C4-2B (cell line): ENCODE data around the gene RTN4.

Source experiments
- H3K27ac ChIP-seq: fragments of 450-650 bp; 2 replicates; pipeline ENCODE4 v1.5.1; 2017
- ZFX ChIP-seq: fragments of 450-650 bp; IDR thresholded peaks from 2 replicates; pipeline ENCODE4 v1.6.1; 2017
- TF ChIP-seq, protein P1 (sequence below): fragments of 450-650 bp; conservative IDR thresholded peaks from 2 replicates; pipeline ENCODE4 v1.5.1; 2017; ENCODE audit warnings: mild to moderate bottlenecking

Gene RTN4

DNA sequence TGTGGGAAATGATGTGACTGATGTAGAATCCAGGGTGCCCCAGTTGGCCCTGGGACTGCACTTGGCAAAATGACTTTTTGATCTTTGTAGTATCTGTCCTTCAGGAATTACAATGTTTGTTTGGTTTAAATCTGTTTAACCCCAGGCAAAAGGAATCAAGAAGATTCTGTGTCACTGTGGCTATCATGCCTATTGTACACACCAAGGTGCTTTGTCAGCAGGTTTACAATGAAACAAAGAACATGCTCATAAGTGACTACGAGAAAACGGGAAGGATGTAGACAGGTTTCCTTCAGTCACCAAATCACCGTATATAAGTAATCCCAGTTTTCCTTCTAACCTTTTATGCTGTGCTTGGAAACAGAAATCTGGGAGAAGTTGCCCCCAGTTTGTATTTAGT, 109.5 kb downstream of the RTN4 start:
- H3K27ac ChIP-seq: no peak overlapping the region
- TF ChIP-seq ZFX: no peak
- TF ChIP-seq, protein P1, sequence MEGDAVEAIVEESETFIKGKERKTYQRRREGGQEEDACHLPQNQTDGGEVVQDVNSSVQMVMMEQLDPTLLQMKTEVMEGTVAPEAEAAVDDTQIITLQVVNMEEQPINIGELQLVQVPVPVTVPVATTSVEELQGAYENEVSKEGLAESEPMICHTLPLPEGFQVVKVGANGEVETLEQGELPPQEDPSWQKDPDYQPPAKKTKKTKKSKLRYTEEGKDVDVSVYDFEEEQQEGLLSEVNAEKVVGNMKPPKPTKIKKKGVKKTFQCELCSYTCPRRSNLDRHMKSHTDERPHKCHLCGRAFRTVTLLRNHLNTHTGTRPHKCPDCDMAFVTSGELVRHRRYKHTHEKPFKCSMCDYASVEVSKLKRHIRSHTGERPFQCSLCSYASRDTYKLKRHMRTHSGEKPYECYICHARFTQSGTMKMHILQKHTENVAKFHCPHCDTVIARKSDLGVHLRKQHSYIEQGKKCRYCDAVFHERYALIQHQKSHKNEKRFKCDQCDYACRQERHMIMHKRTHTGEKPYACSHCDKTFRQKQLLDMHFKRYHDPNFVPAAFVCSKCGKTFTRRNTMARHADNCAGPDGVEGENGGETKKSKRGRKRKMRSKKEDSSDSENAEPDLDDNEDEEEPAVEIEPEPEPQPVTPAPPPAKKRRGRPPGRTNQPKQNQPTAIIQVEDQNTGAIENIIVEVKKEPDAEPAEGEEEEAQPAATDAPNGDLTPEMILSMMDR: no peak

DNA sequence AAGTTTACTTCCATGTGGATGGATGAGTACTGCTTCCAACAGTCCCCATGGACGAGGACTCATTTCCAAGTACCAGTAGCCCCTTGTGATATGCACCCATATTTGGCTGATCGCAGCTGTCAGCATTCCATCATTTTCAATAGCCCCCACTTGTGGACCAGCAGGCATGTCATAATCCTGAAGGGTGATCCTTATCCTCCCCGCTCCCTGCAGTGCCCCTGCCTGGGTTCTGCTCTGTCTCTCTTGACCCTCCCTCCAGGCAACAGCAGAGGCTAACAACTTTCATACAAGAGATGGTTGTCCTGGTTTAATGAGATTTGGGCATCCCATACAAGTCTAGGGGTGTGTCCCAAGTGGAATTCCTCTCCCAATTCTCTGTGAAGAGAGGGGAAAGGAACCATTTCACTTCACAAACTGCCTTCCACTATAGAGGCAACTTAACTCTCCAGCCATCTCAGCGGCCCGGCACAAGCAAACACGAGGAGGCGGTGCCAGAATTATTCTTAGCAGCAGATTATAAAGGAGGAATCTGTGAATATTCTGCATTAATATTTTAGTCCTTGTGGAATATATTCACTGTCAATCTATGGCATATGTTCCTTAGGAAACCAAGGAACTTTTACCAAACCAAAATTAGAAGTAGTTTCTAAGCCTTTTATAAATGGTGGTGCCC, 110.7 kb downstream of the RTN4 start:
- H3K27ac ChIP-seq: no peak overlapping the region
- no peak for TF ChIP-seq ZFX
- TF ChIP-seq, protein P1: no peak

DNA sequence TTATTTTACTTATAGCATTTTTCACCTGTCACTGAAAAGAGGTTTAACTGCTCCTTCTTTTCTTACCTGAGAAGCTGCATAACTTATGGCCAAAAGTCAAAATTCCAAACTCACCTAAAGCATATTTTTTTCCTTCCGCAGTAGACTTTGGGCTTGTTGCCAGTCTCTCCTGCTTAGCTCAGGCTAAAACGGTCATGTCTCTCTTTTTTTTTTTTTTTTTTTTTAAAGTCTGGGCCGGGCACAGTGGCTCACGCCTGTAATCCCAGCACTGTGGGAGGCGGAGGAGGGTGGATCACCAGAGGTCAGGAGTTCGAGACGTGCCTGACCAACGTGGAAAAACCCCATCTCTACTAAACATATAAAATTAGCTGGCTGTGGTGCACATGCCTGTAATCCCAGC, 113.5 kb downstream of the RTN4 start:
- H3K27ac ChIP-seq: no peak overlapping the region
- TF ChIP-seq, protein P1: no peak
- TF ChIP-seq ZFX: no peak

DNA sequence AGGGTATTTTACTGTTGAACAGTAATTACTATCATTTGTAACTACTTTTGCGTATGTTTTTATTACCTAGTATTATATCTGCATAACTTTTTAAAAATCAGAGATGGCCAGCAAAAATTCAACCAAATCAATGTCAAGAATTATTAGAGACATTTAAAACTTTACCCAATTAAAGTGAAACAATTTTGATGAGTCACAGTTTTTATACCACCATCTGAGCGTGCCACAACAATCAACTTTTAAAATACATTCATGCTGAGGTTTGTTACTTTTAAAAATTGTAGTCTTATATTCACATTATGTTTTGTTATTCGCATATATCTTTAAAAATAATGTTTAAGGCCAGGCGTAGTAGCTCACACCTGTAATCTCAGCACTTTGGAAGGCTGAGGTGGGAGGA, 114.9 kb downstream of the RTN4 start:
- no peak for TF ChIP-seq ZFX
- TF ChIP-seq, protein P1: no peak
- H3K27ac ChIP-seq: no peak overlapping the region

DNA sequence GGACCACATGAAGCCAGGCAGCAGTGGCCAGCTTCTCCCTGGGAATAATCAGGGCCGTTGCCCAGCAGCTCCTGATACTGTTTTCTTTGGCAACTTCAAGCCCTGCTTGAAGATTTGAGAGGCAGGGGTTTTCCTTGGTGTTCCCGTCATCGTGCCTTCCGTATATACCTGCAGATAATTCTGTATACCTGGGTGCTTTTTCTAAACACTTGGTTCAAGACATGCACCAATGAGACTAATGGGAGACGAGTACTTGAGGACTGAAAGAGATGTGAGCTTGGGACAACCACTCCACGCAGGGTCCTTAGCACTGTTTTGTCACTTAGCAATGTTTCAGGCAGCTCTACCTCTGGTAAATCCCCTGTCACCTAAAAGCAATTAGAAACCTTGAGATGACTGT, 118.8 kb downstream of the RTN4 start:
- H3K27ac ChIP-seq: no peak overlapping the region
- TF ChIP-seq, protein P1: no peak
- no peak for TF ChIP-seq ZFX

DNA sequence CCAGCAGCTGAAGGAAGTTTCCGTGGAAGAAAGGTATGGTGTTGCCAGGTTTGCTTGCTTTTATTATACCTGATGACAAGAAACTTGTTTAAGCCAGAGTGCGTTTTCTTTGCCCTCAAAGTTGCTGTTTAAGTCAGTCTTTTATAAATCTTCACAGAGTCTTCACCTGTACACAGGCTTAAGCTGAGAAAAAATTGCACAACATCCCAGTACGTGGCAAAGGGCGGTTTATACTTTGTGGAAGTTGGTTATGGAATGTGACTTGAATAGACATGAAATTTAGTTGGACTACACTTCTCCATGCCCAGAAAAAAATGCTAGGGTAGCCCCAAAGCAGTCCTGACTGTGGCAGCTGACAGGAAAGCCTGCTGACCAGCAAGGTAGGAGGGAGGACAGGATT, 121.5 kb downstream of the RTN4 start:
- no peak for TF ChIP-seq ZFX
- TF ChIP-seq, protein P1: no peak
- H3K27ac ChIP-seq: no peak overlapping the region

DNA sequence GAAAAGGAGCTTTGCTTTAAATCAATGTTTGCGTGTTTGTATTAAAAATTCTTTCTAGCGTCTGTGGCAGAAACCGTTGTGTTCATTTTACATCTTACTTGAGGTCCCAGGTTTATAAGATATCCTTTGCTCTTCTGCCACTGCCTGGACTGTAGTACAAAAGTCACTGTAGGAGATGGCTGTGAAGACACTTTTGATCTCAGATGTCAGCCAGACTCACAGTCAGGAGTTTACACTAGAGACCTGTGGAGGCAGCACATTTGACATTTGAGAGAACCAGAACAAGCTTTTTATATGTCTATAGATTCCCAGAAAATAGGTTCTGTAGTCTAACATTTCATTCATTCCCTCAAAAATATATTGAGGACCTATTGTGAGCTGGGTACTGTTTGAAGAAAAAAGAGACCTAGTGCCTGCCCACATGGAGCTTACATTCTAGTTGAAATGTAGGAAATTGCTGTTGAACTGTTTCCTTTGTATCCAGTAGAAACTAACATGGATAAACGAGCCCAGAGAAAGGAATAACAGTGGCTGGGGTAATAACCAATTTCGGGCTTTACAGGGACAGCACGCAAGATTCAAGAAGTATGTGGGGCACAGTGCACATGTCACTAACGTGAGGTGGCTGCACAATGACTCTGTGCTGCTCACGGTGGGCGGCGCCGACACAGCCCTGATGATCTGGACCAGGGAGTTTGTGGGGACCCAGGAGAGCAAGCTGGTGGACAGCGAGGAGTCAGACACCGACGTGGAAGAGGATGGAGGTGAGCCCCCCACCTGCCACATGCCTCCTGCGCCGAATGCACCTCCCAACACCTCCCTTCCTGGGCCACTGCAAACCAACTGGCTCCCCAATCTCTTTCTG, 122.3 kb downstream of the RTN4 start:
- H3K27ac ChIP-seq: no peak overlapping the region
- no peak for TF ChIP-seq ZFX
- TF ChIP-seq, protein P1: no peak
